SW 1271 (cell line): Measurements from ENCODE around the gene ITPRIPL1.
"Not testable (repeated sequence)": the region's sequence is repeated elsewhere in the genome, so short reads cannot be mapped to it uniquely, and the experiment has no call there.

Source experiments
- DNase-seq, 2 experiments: peaks; one replicate each; lab custom pipeline; 2025; lab: John Stamatoyannopoulos, UW

Gene ITPRIPL1

GRCh38 chr2:96325041-96325883, at the start of gene ITPRIPL1:
TSS of gene ITPRIPL1 (plus strand) at chr2:96325317. CDS start at chr2:96325840, 523 bp downstream.
- DNase-seq: no peak

GRCh38 chr2:96276787-96277499, 48.2 kb upstream of the ITPRIPL1 start:
- DNase-seq: no peak

GRCh38 chr2:96287273-96287856, 37.8 kb upstream of the ITPRIPL1 start:
- DNase-seq: no peak

- DNase-seq: no peak
These were observed 33.4 kb upstream of the ITPRIPL1 start for GRCh38 chr2:96291751-96292150.

GRCh38 chr2:96294271-96294670, 30.8 kb upstream of the ITPRIPL1 start:
- DNase-seq: not testable (repeated sequence)

- no peak for DNase-seq
These were observed 28.2 kb upstream of the ITPRIPL1 start for GRCh38 chr2:96296925-96297324.

GRCh38 chr2:96301865-96302264, 23.3 kb upstream of the ITPRIPL1 start:
- DNase-seq: no peak

- no peak for DNase-seq
These were observed 20.5 kb upstream of the ITPRIPL1 start for GRCh38 chr2:96304606-96305005.

GRCh38 chr2:96305091-96305978, 19.8 kb upstream of the ITPRIPL1 start, which contains the start of gene SNRNP200:
TSS of gene SNRNP200 (minus strand) at chr2:96305546. CDS start at chr2:96305437, 109 bp downstream.
- DNase-seq: peak; percentile 85 to 88

GRCh38 chr2:96305979-96306308, 19.2 kb upstream of the ITPRIPL1 start:
- DNase-seq: no peak

- no peak for DNase-seq
These were observed 18.7 kb upstream of the ITPRIPL1 start for GRCh38 chr2:96306370-96306769.

GRCh38 chr2:96308248-96308647, 16.9 kb upstream of the ITPRIPL1 start:
- DNase-seq: no peak

- DNase-seq: no peak
These were observed 10.1 kb upstream of the ITPRIPL1 start for GRCh38 chr2:96315005-96315399.

- DNase-seq: peak in 1 of 2 experiments; percentile 42
These were observed 9.6 kb upstream of the ITPRIPL1 start for GRCh38 chr2:96315400-96316071.

GRCh38 chr2:96316999-96317398, 8.1 kb upstream of the ITPRIPL1 start:
- no peak for DNase-seq

GRCh38 chr2:96317584-96317997, 7.5 kb upstream of the ITPRIPL1 start:
- DNase-seq: no peak

- no peak for DNase-seq
These were observed 6.4 kb upstream of the ITPRIPL1 start for GRCh38 chr2:96318723-96319122.

GRCh38 chr2:96319396-96319795, 5.7 kb upstream of the ITPRIPL1 start:
- no peak for DNase-seq

GRCh38 chr2:96320326-96320725, 4.8 kb upstream of the ITPRIPL1 start:
- DNase-seq: peak in 1 of 2 experiments; percentile 14

GRCh38 chr2:96320728-96321622, 4.1 kb upstream of the ITPRIPL1 start:
- peak; percentile 37 to 69 for DNase-seq
